Endothelial cell (in vitro differentiated cells): ENCODE data around the gene MYO10. TPM values are rescaled to one million over a fixed set of nuclear protein-coding genes. Genes with fewer than 3 reads are reported as not detected.
A peak's percentile ranks its signal among the peaks of the same experiment; 100 is the strongest.

Source experiments
- DNase-seq: peaks from one replicate; pipeline ENCODE4 v3.0.0; 2021; ENCODE audit warnings: low spot score
- H3K27ac Mint-ChIP-seq: one replicate; pipeline ENCODE4 v1.8.0; 2021; ENCODE audit warnings: mixed read lengths, inconsistent platforms; ENCODE audit not compliant: unreplicated experiment
- H3K27me3 Mint-ChIP-seq: one replicate; pipeline ENCODE4 v1.8.0; 2021; ENCODE audit warnings: mild to moderate bottlenecking, moderate library complexity, mixed read lengths, inconsistent platforms; ENCODE audit not compliant: unreplicated experiment
- H3K36me3 Mint-ChIP-seq: one replicate; pipeline ENCODE4 v1.8.0; 2021; ENCODE audit warnings: mild to moderate bottlenecking, low read depth, mixed read lengths, inconsistent platforms; ENCODE audit not compliant: unreplicated experiment
- H3K4me1 Mint-ChIP-seq: one replicate; pipeline ENCODE4 v1.8.0; 2021; ENCODE audit warnings: mild to moderate bottlenecking, mixed read lengths, inconsistent platforms; ENCODE audit not compliant: unreplicated experiment
- H3K4me3 Mint-ChIP-seq: one replicate; pipeline ENCODE4 v1.8.0; 2021; ENCODE audit warnings: mild to moderate bottlenecking, mixed read lengths, inconsistent platforms; ENCODE audit not compliant: unreplicated experiment
- H3K9me3 Mint-ChIP-seq: one replicate; pipeline ENCODE4 v1.8.0; 2021; ENCODE audit warnings: mixed read lengths, inconsistent platforms; ENCODE audit not compliant: unreplicated experiment
- CTCF ChIP-seq: fragments of 200-600 bp; sonication (generic); IDR thresholded peaks from one replicate; pipeline ENCODE4 v1.5.0; 2021; ENCODE audit warnings: antibody characterized with exemption; ENCODE audit not compliant: unreplicated experiment
- total RNA-seq: library from RNA; stranded (reverse); fragmentation: NEBNext Ultra II Directional; extraction: Animal tissue kit (Norgen Biotek cat#: 25700); gene quantifications from one replicate; pipeline ENCODE4 v1.2.1, GENCODE V29; 2021; ENCODE audit not compliant: unreplicated experiment

MYO10 gene
- total RNA-seq, 1 donor from 2014 or later, result 132 TPM

DNA sequence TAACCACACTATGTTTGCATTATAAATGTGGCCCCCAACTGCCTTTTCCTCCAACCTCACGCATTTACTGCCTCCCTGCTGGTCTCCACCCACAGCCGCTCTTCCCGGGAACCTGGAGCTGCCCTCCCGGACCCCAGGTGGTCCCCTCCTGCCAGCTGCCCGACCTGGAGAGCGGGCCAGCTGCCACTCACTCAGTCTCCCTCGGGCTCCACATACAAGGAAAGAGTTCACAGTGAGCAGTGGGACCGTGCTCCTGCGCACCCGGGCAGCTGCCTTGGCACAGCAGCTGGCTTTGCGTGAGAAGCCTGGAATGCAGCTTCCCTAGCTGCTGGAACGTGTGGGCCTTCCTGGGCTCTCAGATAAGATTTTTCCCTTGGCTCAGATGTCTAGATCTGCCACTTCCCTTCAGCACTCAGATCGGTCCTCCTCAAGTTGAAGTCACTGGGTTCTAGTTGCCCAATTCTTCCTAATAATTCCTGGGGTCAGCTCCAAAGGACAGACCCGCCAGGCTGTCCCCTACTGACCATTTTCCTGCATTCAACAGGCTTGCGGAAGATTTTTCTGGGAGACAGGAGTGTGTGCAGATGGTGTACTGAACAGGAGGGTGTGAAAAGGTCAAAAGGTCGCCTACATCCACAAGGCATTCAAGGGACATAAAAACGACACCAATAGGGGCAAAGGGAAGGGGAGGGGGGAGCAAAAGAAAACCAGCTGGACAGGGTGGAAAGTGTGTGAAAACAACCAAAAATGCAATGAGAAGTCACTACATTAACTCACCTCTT, 69.1 kb downstream of the MYO10 start:
- no peak for DNase-seq
- TF ChIP-seq CTCF, result no peak
- Mint-ChIP-seq H3K36me3 (peaks cover 11% of the 10 kb centered on the region), H3K4me3 (no peak overlapping the region), H3K27me3 (peaks cover 9% of the 10 kb centered on the region), H3K9me3 (no peaks in the 10 kb centered on the region), H3K27ac (no peak overlapping the region), H3K4me1 (peaks cover 43% of the 10 kb centered on the region)

DNA sequence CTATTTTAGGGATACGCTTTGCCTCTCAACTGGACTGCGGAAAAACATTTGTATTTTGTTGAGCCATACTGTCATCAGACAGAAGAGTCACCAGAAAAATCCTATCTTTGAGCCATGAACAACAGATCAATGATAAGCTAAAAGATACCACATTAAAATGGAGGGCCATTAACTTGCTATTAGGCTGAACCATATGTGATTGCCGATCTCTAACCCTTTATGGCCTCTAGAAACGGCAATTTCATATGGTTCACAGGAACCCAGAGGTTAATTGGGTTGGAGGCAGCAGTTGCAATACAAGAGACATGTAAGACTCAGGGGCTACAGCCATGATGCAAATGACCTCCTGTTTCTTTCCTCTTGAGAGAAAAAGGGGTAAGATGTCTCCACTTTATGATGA, 69.8 kb downstream of the MYO10 start:
- H3K4me1 Mint-ChIP-seq, result peaks cover 36% of the 10 kb centered on the region
- no peaks in the 10 kb centered on the region for H3K9me3 Mint-ChIP-seq
- peaks cover 5% of the 10 kb centered on the region for H3K36me3 Mint-ChIP-seq
- H3K27me3 Mint-ChIP-seq, result peaks cover 3% of the 10 kb centered on the region
- DNase-seq, result no peak
- TF ChIP-seq CTCF, result no peak
- H3K27ac Mint-ChIP-seq, result no peak overlapping the region
- H3K4me3 Mint-ChIP-seq, result no peak overlapping the region

GRCh38 chr5:16865151-16865550, 70.9 kb downstream of the MYO10 start:
- Mint-ChIP-seq H3K4me3 (no peak overlapping the region), H3K36me3 (peaks cover 5% of the 10 kb centered on the region), H3K9me3 (no peaks in the 10 kb centered on the region), H3K4me1 (peaks cover 38% of the 10 kb centered on the region), H3K27me3 (peaks cover 3% of the 10 kb centered on the region), H3K27ac (peak overlapping the region; percentile 13)
- no peak for DNase-seq
- TF ChIP-seq CTCF, result no peak

DNA sequence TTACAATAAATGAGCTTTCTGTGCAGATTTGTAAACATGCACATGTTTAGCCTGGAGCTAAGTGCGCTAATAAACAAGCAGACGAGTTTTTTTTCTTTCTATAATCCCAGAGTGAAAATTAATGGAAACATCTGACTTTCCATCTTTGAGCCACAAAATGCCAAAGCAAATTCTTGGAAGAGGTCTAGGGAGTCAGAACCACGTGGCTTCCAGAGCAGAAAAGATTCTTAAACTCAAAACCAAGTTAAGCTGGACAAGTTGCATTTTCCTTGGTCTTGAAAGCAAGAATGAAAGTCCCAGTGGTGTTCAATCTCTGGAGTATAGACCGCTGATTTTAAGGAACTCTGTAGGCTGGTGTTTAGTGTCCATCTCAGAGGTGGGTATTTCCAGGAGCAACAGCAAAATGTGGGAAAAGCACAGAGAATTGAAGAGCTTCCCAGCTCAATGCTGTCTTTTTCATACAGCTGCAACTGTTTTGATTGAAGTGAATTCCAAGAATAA, 71.4 kb downstream of the MYO10 start:
- peak overlapping the region; percentile 13 for H3K27ac Mint-ChIP-seq
- peaks cover 3% of the 10 kb centered on the region for H3K27me3 Mint-ChIP-seq
- no peak for DNase-seq
- peaks cover 9% of the 10 kb centered on the region for H3K36me3 Mint-ChIP-seq
- H3K9me3 Mint-ChIP-seq, result no peaks in the 10 kb centered on the region
- no peak overlapping the region for H3K4me3 Mint-ChIP-seq
- peaks cover 39% of the 10 kb centered on the region for H3K4me1 Mint-ChIP-seq
- no peak for TF ChIP-seq CTCF

DNA sequence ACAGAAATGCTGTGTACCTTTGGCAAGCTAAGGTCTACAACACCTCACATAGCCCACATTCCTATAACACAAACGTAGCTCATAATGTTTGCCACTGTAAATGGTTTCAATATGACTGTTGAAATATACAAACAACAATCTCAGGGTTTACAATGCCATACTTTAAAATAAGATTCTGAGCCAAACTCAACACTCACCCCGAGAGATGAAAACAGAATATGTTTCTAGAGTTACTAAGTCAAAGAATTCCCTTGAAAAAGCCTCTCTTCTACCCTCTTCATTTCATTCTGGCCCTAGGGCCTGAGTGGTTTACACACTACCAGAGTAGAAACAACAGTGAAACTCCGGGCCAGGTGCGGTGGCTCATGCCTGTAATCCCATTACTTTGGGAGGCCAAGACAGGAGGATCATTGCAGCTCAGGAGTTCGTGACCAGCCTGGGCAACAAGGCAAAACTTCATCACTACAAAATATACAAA, 72.6 kb downstream of the MYO10 start:
- no peak for DNase-seq
- Mint-ChIP-seq H3K27ac (no peak overlapping the region), H3K9me3 (no peaks in the 10 kb centered on the region), H3K4me3 (no peak overlapping the region), H3K27me3 (peaks cover 4% of the 10 kb centered on the region), H3K4me1 (peaks cover 39% of the 10 kb centered on the region), H3K36me3 (peaks cover 10% of the 10 kb centered on the region)
- TF ChIP-seq CTCF, result no peak
